Midbrain (tissue), 1 donor: Measurements from ENCODE around the gene ZNF511.
"Not testable (repeated sequence)": the region's sequence is repeated elsewhere in the genome, so short reads cannot be mapped to it uniquely, and the experiment has no call there.

Experiments
- DNase-seq: peaks from one replicate; lab custom pipeline; 2025; lab: John Stamatoyannopoulos, UW

Gene ZNF511, protein sequence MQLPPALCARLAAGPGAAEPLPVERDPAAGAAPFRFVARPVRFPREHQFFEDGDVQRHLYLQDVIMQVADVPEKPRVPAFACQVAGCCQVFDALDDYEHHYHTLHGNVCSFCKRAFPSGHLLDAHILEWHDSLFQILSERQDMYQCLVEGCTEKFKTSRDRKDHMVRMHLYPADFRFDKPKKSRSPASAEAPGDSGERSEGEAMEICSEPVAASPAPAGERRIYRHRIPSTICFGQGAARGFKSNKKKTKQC

DNA sequence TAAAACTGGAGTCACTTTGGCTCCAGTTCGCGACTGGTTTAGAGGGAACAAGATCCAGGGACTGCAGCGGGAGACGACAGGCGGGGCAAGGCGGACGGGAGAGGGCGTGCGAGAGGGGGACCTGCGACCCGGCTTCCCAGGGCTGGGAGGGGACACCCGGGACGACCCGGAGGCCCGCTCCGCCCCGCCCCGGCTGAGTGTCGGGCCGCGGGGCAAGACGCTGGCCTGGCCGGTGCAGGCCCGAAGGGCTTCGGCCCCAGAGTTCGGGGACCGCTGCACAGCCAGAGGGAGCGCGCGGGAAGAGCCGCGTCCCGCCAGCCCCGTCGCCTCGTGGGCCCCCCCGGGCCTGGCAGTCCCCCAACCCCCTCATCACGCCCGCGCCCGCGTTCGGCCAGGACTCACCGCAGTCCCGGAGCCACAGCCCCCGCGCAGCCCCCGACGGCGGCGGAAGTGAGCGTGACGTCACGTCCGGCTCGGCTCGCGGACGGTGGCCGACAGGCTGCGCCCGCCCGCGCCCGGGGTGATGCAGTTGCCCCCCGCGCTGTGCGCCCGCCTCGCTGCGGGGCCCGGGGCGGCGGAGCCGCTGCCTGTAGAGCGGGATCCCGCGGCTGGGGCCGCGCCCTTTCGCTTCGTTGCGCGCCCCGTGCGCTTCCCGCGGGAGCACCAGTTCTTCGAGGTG is at the start of gene ZNF511, which contains the start of gene TUBGCP2:
TSS of gene ZNF511 (plus strand) at position 494 of the 679 bp plus-strand sequence. CDS start at position 524, 30 bp downstream.
TSS of gene TUBGCP2 (minus strand) at position 452 of the 679 bp plus-strand sequence. CDS start 5,931 bp downstream, outside the sequence.
- peak; percentile 88 for DNase-seq

DNA sequence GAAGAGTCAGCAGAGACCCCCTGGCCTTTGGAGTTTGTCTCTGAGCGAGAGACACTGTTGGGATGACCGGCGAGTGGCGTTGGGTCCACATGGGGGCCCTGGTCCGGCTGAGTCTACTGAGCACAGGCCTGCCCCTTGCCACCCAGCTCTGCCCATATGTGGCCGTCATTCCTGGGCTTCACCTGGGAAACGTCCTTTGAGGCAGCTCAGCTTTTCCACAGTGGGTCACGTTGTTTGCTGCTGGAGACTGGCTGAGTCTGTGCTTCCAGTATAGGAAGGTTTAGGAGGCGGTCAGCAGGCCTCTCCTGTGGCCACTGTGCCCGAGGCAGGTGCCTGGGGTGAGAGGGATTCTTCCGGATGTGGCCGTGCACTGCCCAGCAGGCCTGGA is 49.1 kb upstream of the ZNF511 start:
- DNase-seq = no peak

DNA sequence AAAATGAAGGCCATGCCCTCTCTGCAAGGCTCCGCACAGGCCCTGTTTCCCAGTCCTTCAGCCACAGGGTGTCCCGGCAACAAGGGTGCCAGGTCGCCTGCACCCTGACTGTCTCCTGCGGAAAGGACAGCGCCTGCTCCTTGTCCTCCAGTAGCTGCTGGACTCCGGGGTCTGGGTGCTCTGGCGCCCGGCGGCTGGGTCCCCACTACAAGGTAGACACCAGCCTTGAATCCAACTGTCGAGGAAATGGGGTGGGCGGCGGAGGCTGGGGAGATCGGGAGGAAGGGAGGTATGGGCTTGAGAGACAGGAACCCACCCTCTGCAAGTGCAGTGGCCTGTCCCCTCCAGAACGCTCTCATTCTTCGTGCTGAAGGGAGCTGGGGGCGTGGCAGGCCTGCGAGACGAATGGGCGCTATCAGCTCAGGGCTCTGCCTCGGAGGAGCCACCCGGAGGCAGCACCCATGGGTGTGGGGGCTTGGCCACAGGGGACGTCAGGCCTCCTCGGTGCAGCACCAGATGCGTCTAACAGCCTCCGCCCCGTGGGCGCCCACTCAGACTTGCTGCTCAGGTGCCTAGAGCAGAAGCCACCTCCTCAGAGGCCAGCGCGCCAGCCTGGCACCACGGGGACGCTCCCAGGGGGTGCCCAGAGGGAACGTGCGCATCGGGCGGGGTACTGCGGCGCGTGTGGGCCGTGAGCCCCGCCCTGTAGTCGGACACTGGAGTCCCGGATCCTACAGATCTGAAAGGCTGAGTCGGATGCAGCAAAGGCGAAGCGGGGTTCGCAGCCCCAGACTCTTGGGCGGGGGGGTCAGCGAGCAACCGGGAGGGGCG is 47.6 kb upstream of the ZNF511 start:
- no peak for DNase-seq

DNA sequence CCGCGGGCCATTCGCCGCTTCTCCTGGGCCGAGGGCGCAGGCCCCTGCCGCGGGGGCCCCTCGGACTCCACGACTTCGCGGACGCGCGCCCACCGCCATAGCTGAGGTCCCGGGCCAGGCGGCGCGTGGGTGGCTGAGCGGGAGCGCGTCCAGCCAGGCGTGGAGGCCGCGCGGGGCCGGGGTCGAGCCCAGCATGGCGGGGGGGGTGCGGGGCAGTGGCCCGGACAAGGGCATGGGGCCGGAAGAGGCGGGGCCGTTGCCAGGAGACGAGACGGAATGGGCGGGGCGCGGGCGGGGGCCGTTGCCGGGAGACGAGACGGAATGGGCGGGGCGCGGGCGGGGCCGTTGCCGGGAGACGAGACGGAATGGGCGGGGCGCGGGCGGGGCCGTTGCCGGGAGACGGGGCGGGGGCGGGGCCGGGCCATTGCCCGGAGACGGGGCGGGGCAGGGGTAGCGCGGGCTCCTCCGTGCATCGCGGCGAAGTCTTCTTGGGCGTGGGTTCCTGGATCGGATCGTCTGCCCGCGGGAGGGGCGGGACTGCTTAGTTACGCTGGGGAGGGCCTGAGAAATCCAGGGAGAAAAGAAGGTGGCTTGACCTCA is 46.9 kb upstream of the ZNF511 start:
- peak; percentile 77 for DNase-seq

DNA sequence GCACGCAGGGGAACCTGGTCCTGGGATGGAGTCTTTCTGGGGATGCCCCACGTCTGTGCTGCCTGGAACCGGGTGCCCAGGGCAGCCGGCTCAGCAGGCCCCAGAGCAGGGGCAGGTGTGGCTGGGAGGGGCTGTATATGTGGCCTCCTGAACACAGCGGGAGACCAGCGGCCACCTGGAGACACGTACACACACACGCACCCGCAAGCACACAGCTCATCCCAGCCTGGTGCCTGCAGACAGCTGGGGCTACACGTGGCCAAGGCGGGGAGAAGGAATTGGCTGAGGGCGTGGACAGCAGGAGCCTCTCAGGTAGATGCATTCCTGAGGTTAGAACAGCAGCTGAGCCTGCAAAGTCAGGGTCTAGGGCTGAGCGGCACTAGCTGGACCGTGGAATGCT is 46.0 kb upstream of the ZNF511 start:
- no peak for DNase-seq

DNA sequence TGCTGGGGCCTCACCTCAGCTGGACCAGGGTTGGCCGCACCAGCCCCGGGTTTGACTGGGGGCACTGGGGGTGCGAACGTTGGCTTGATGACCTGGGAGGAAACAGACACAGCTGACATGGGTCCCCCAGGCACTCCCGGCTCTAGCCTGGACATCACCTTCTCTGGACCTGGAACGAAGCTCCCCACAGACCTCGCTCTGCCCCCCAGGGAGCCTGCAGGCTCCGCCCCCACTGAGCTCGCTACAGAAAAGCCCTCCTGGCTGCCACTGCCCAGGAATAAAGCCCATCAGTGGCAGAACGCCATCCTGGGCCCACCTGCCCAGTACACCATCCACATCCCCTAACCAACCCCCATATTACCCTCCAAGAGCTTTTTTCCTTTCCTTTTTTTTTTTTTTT is 45.0 kb upstream of the ZNF511 start:
- no peak for DNase-seq

DNA sequence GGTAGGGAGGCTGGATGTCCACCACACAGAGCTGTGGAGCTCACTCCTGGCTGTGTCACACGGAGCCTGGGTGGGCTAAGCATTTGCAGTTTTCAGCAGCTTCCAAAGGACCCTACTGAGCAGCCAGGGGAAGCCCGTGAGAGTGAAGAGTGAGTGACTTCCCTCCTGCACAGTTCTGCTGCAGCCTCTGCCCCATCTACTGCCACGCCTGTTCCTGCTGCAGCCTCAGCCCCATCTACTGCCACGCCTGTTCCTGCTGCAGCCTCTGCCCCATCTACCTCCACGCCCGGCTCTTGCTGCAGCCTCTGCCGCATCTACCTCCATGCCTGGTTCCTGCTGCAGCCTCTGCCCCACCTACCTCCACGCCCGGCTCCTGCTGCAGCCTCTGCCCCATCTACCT is 44.3 kb upstream of the ZNF511 start:
- no peak for DNase-seq

DNA sequence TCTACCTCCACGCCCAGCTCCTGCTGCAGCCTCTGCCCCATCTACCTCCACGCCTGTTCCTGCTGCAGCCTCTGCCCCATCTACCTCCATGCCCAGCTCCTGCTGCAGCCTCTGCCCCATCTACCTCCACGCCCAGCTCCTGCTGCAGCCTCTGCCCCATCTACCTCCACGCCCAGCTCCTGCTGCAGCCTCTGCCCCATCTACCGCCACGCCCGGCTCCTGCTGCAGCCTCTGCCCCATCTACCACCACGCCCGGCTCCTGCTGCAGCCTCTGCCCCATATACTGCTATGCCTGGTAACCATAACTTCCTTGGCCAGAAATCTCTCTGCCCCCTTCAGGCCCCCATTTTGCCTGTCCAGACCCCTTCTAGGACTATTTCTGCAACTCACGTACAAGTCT is 43.7 kb upstream of the ZNF511 start:
- not testable (repeated sequence) for DNase-seq

DNA sequence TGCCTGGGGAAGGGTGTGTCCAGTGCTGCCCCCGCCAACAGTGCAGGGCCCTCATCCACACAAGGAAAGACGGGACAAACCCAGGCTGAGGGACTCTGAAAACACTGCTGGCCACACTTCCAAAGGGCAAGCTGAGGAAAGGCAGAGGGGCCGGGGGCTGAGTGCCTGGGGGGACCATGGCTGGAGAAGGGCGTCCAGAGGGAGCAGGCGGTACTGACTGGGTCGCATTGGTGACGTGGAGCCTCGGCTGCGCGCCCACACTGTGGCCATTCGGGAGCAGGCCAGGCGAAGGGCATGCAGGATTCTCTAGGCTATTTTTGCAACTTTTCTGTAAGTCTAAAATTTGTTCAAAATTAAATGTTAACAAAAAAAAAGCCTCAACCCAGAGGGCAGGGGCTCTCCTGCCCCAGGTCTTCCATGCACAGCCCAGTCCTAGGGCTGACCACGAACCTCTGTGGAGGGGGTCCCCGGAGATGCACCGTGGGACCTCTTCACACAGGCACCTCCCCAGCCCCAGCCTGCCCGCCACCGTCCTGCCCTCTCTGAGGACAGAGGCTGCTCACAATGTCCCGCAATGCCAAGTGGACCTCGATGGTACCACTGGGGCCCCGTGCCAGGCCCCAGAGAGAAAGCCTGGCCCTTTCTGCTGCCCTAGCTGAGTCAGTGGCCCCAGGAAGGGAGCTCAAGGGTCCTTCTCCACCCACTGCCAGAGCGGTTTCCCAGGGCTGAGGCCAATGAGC is 42.5 kb upstream of the ZNF511 start:
- DNase-seq = no peak

DNA sequence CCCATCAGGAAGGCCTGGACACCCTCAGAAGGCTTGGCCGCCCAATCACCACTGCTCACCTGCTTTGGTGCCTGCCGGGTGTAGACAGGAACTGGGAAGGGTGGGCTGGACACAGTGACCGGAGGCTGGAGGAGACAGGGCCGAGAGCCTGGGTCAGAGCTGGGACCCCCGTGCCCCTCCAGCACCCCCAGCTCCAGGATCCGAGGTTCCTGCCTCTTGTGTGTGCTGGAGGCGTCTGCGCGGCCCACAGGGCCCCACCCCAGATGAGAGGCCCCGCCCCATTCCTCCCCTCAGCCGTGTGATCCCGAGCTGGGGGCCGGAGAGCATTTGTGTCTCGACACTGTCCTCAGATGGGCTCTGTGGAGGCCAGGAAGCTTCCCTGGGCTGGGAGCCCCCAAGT is 41.4 kb upstream of the ZNF511 start:
- no peak for DNase-seq

DNA sequence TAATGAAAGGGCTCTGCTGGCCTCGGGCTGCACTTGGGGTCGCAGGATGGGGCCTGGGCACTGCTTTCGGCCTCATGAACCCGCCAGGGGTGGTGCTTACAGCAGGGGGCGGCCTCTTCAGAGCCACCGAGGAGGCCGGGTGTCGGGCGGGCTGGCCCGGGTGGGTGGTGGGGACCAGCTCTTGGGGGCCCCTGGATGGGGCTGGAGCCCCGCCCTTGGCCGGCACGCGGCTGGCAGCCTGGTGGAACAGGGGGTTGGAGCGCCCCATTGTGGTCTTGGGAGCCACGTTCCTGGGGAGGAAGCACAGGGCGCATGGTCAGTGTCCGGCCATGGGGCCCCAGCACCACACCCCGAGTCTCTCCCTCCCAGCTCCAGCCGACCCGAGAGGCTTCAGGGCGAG is 40.9 kb upstream of the ZNF511 start:
- DNase-seq = no peak

DNA sequence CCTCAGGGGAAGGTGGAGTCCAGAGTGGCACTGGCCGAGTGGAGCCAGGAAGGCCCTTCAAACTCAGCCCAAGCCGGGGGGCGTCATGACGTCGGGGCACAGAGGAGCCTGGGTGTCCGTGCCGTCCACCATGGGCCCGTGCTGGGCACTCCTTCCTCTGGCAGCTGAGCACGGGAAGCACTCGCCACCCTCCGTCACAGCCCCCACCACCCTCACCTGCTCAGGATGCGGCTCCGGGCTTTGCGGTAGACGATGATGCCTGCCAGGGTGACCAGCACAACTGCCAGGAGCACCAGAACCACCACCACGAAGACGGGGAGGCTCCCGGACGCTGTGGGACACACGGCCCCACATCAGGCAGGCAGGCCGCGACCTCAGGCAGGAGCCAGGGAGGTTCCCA is 40.2 kb upstream of the ZNF511 start:
- DNase-seq = no peak

DNA sequence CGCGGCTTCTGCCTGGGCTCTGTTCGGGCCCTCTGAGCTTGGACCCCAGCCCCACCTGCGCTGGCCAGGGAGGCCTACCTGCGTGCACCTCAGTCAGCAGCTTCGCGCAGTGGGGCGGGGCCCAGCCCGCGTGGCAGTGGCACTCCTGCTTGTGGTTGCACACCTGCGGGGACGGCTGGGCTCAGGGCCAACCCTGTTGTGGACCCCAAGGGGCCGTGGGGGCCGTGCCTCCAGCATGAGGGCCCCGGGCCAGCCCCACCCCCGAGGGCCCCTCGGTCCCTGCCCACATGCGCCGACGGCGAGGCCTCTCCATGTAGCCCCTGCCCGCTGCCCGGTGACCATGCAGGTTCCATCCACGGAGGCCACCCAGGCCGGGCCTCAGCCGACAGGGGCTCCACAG is 39.3 kb upstream of the ZNF511 start:
- DNase-seq = no peak

DNA sequence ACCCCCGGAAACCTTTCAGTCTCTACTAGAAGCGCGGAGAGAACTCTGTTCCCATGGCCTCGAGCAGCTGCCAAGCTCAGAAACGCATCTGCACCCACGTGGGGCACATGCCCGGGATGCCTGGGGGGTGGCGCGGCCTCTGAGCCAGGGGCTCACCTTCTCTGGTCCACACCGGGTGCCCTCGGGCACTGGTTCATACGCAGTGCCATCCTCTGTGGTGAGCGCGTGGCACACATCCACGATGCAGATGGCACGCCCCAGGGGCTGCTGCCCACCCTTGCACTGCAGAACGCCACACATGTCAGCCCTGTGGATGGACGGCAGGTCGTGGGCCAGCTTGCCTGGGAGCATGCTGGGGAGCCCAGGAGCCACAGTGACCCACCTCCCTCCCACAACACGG is 38.5 kb upstream of the ZNF511 start:
- no peak for DNase-seq

DNA sequence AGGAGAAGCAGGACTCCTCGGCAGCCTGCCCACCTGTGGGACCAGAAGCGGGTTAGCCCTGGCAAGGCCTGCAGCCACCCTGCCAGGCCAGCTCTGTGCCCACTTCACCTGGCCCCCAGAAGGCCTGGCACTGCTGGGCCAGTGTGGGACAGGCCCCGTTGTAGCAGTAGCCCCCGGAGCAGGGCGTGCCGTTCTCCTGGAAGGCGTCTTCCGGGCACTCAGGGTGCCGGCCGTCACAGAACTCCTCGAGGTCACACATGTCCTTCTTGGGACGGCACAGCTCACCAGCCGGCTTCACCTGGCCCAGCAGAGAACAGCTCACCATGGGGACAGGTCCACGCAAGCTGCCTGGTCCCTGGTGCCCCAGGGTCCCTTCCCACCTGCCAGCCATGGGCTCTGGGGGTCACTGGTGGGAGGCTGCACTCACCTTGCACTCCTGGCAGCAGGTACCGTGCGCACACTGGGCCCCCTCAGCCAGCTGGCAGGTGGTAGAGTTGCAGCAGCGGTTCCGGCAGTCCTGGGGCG is 37.9 kb upstream of the ZNF511 start:
- no peak for DNase-seq

DNA sequence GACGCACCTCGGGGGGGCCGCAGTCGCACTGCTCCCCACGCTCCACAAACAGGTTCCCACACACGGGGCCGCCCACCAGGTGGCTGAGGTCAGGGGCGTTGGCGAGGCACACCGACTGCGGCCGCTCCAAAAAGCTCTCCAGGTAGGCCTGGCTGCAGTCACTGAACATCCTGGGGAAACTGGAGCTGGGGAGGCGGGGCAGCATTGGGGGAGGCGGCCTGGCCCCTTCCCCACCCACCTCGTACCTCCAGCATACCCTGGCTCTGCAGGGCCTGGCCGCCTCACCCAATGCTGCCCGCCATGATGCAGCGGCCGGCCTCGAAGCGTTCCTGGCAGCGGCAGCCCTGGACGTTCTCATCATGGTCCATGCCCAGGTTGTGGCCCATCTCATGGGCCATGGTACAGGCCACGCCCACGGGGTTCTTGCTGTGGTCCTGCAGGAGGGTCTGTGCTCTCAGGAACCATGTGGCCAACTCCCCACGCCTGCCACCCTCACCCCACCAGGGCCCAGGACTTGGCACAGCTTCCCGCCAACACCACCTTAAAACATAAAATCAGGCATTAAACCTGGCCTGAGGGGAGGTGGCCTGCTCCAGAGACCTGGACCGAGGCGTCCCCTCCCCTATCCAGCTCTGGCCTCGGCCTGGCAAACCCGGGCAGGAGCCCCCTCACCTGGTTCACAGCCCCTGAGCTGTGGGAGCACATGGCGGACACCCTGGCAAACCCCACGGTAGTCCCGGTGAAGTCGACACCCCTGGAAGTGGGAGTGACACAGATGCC is 37.0 kb upstream of the ZNF511 start:
- no peak for DNase-seq

DNA sequence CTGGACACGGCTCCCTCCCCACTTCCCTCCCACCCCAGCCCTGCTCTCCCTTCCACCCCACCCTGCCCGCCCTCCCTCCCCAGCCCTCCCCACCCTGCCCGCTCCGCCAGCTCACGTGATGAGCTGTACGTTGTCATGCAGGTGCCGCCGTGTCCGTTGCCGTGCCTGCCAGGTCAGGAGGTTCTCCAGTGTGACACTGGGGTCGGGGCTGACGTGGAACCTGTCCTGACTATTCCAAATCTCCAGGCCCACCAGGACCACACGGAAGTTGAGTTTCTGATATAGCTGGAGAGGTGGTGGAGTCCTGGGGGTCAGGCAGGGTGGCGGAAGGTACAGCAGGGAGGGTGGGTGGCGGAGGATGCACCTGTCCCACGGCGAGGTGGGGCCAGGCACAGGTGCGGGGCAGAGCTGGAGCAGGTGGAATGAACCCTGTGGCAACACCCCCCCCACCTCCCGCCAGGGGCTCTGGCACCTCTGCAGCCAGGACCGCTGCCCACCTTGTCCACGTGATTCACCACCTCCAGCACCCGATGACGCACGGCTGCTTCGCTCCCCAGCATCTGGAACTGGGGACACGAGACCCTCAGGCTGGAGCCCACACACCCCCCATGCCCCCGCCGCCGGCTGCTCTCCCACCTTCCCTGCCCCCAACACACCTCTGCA is 36.3 kb upstream of the ZNF511 start:
- no peak for DNase-seq

DNA sequence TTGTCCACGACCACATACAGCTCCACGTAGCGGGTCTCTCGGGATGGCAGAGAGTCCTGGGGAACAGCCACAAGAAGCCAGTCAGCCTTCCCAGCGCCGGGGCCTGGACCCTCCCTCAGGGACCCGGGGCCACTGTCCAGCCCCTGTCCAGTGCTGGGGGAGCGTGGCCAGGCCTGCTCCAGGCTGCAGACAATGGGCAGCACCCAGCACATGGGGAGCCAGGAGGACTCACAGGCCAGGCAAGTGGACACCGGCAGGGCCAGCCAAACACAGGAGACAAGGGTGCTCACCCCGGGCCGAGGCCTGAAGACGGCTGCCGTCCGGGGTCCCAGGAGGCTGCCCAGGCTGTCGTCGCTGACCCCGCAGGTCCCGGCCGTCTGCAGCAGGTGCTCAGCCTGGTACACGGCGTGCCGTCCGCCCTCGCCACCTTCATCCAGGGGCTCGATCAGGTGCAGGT is 35.7 kb upstream of the ZNF511 start:
- no peak for DNase-seq

DNA sequence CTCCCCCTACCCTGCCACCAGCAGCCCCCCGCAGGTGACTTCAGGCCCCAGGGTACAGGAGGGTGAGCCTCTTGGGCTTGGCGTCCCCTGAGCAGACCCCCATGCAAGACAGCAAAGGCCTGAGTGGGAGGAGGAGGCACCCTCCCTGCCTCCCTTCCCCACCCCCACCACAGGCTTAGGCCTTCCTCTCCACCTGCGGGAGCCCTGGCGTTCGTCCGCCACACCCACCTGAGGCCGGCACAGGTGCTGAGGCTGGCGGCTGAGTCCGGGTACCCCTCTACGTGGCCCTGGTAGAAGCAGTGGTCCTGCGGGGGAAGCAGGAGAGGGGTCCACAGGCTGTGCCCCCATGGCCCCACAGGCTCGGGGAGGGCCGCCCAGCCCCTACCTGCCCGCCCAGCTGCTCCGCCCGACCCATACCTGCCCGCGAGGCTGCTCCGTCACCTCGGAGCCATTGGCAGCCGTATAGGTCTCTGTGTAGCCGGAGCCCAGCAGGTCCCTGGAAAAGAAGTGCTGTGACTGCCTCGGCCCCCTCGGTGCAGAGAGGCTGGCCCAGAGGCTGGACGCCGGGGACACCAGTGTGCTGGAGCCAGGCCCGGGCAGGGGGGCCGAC is 35.1 kb upstream of the ZNF511 start:
- no peak for DNase-seq
